A673 (cell line): ENCODE measurements around the gene C19orf67. TPM values are rescaled to one million over a fixed set of nuclear protein-coding genes. Genes with fewer than 3 reads are reported as not detected.

Experiments used
- BruUV-seq: library from RNA; stranded (reverse); fragments of 400-500 nt; replicated peaks from 2 replicates; lab custom pipeline; 2021; lab: Mats Ljungman, UMichigan
- CTCF ChIA-PET: fragments of 300-600 bp; sonication (Branson Sonifier 250); formaldehyde crosslinking; loops from one replicate; lab custom pipeline; 2022; ENCODE audit warnings: antibody characterized with exemption; lab: Charles Lee
- POLR2A ChIA-PET: fragments of 300-600 bp; sonication (Branson Sonifier 250); formaldehyde crosslinking; loops from one replicate; lab custom pipeline; 2022; ENCODE audit warnings: antibody characterized with exemption; ENCODE audit not compliant: low non-redundant PET; lab: Charles Lee
- DNase-seq: peaks from one replicate; pipeline ENCODE4 v3.0.0-alpha.2; 2015; ENCODE audit warnings: low spot score
- H3K27ac ChIP-seq: fragments of 200-600 bp; sonication (generic); 2 replicates; pipeline ENCODE4 v1.5.1; 2016; ENCODE audit warnings: mixed run types, low read depth, mild to moderate bottlenecking, mixed read lengths, antibody characterized with exemption, low read length; ENCODE audit not compliant: poor library complexity, severe bottlenecking
- H3K27me3 ChIP-seq: fragments of 200-600 bp; sonication (generic); replicated peaks from 2 replicates; pipeline ENCODE4 v1.6.1; 2017; ENCODE audit warnings: mixed run types, low read depth, mild to moderate bottlenecking, mixed read lengths, antibody characterized with exemption, low read length; ENCODE audit not compliant: insufficient read depth, poor library complexity
- H3K36me3 ChIP-seq: fragments of 200-600 bp; sonication (generic); 2 replicates; pipeline ENCODE4 v1.6.1; 2016; ENCODE audit warnings: mixed run types, mild to moderate bottlenecking, mixed read lengths, antibody characterized with exemption, low read length; ENCODE audit not compliant: insufficient read depth, poor library complexity, severe bottlenecking
- H3K4me1 ChIP-seq: fragments of 200-600 bp; sonication (generic); 2 replicates; pipeline ENCODE4 v1.6.1; 2017; ENCODE audit warnings: mixed run types, mild to moderate bottlenecking, mixed read lengths, antibody characterized with exemption, low read length; ENCODE audit not compliant: insufficient read depth, poor library complexity, severe bottlenecking
- H3K4me3 ChIP-seq: fragments of 200-600 bp; sonication (generic); 2 replicates; pipeline ENCODE4 v1.5.1; 2016; ENCODE audit warnings: low read depth, mixed run types, mild to moderate bottlenecking, mixed read lengths, low read length; ENCODE audit not compliant: poor library complexity, severe bottlenecking
- H3K9me3 ChIP-seq: fragments of 200-600 bp; sonication (generic); 2 replicates; pipeline ENCODE4 v1.6.1; 2016; ENCODE audit warnings: mixed run types, low read depth, mild to moderate bottlenecking, mixed read lengths, antibody characterized with exemption, low read length; ENCODE audit not compliant: poor library complexity, severe bottlenecking
- EZH2 ChIP-seq: fragments of 200-600 bp; sonication (generic); IDR thresholded peaks from 2 replicates; pipeline ENCODE4 v1.6.1; 2017; ENCODE audit warnings: borderline replicate concordance, low read depth, mild to moderate bottlenecking, mixed read lengths, antibody characterized with exemption, low read length; ENCODE audit not compliant: poor library complexity, severe bottlenecking
- intact Hi-C: fragments of 100-400 bp; cut with micrococcal nuclease; formaldehyde crosslinking; loops from one replicate; pipeline ENCODE4 v1.10.0; 2022; ENCODE audit not compliant: unreplicated experiment
- total RNA-seq: library from RNA; stranded (reverse); gene quantifications from 2 replicates; pipeline ENCODE4 v1.2.3, GENCODE V29; 2021
- TF ChIP-seq, protein P1 (sequence below): fragments of 300-800, 200-600 bp; sonication (generic); conservative IDR thresholded peaks from 2 replicates; pipeline ENCODE4 v1.5.1; 2017; ENCODE audit warnings: low read depth, mild to moderate bottlenecking, antibody characterized with exemption, low read length, moderate library complexity, mixed read lengths

The C19orf67 gene
- total RNA-seq, 1 experiment from 2014 or later, result not detected

DNA sequence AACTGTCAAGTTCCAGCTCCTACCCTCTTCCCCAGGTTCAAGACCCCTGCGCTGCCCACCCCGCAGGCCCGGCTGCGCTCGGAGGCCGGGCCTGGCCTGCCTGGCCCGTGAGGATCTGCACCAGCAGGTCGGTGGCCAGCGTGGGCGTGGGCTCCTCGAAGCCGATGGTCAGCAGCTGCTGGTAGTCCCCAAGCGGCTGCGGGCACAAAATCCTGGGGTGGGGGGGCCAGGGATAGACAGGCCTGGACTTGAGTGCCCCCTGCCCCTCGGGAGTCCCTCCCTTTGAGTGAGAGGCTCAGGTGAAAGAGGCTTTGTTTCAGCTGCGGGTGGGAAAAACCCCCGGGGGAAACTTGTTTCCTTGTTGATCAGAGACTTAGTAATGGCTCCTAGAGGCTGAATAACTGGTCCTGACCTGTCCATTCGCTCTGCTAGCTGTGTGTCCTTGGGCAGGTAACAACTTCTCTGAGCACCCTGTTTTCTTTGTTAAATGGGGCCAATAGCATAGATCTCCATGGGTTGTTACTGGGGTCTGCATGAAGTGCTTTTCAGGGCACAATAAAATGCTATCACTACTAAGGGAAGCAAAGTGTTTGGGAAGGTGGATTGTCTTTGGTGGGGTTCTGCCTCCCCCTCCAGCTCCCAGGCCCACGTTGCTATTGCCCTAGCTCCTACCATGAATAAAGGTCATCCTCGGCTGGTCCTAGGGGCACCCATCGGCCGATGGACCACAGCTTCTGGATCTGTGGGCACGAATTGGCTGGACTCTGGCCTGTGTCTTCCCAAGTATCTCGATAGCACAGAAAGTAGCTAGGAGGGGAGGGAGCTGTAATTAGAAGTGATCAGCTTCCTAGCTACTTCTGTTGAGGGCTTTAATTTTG lies 3.5 kb downstream of the C19orf67 start:
- Histone ChIP-seq H3K4me3 (peak overlapping the region; percentile 73), H3K9me3 (no peaks in the 10 kb centered on the region), H3K27ac (peak overlapping the region; percentile 53), H3K27me3 (no peaks in the 10 kb centered on the region), H3K36me3 (no peaks in the 10 kb centered on the region), H3K4me1 (peaks cover 3% of the 10 kb centered on the region)
- no TSS peak for BruUV-seq
- TF ChIP-seq, protein P1, sequence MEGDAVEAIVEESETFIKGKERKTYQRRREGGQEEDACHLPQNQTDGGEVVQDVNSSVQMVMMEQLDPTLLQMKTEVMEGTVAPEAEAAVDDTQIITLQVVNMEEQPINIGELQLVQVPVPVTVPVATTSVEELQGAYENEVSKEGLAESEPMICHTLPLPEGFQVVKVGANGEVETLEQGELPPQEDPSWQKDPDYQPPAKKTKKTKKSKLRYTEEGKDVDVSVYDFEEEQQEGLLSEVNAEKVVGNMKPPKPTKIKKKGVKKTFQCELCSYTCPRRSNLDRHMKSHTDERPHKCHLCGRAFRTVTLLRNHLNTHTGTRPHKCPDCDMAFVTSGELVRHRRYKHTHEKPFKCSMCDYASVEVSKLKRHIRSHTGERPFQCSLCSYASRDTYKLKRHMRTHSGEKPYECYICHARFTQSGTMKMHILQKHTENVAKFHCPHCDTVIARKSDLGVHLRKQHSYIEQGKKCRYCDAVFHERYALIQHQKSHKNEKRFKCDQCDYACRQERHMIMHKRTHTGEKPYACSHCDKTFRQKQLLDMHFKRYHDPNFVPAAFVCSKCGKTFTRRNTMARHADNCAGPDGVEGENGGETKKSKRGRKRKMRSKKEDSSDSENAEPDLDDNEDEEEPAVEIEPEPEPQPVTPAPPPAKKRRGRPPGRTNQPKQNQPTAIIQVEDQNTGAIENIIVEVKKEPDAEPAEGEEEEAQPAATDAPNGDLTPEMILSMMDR, result no peak
- no peak for TF ChIP-seq EZH2
- CTCF ChIA-PET, result interaction anchor here (0.7 kb wide), 1 partner anchor 1064 kb away, joined by 6 read pairs; no protein-coding TSS in a partner anchor
- intact Hi-C loops, result no loop called here
- no peak for DNase-seq
- POLR2A ChIA-PET, result interaction anchor here (0.5 kb wide), 1 partner anchor 238 kb away, joined by 7 read pairs; no protein-coding TSS in a partner anchor

DNA sequence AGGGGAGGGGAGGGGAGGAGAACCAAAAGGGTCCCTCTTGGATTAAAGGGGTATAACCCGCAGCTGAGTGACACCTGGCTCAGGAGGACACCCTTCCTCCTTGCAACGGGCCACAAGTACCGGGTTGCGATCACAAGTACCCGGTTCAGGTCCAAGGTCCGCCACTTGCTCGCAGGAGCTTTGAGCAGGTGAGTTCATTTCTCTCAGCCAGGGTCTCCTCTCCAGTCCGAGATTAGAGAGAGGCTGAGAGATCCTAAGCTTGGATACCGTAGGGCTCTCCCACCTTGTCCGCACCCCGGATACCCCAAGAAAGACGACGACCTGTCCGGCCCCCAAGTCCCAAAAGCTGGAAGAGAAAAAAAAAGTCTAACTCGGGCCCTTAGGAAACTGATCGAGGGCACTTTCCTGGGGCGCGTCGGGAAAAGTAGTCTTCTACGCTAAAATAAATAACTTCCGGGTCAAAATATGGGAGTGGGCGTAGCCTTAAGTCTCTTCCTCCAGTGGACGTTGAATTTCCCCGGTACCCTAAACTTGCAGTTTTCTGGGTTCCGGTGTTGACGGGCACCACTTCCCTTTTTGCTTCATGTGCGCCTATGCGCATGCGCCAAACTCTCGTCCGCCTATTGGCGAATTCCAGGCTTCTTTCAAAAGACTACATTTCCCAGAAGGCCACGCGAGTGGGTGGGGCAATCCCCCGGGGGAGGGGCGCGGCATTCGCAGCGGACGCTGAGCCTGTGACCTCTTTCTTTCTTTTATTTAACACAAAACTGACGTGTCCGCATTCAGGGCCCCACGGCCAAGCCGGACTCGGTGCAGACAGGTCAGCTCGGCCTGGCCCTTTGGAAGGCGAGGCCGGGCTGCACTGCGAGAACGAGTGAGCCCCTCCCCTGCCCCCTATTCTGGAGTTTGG lies 4.4 kb downstream of the C19orf67 start:
- POLR2A ChIA-PET, result no interaction called here
- peak; percentile 100 for DNase-seq
- no peak for TF ChIP-seq EZH2
- TF ChIP-seq, protein P1, result no peak
- Histone ChIP-seq H3K9me3 (no peaks in the 10 kb centered on the region), H3K27ac (peak overlapping the region; percentile 84), H3K4me1 (peaks cover 3% of the 10 kb centered on the region), H3K4me3 (peak overlapping the region; percentile 73), H3K36me3 (no peaks in the 10 kb centered on the region), H3K27me3 (no peaks in the 10 kb centered on the region)
- intact Hi-C loops, result no loop called here
- CTCF ChIA-PET, result no interaction called here
- BruUV-seq, result TSS peak; percentile 94

DNA sequence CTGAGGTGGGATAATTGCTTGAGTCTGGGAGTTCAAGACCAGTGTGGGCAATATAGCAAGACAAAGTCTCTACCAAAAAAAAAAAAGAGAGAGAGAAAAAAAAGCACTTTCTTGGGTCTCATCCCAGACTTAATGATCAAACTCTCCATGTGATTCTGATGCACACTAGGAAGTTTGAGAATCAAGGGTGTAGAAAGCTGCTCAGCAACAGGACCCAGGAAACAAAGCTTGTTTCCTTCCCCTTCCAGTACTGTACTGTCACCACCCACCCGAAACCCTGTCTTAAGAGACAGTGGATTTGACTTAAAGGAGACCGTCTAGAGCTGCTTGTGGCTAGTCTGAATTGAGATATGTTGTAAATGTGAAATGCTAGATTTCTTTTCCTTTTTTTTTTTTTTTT lies 7.2 kb downstream of the C19orf67 start:
- intact Hi-C loops, result no loop called here
- no TSS peak for BruUV-seq
- H3K4me3 ChIP-seq, result no peak overlapping the region
- peaks cover 16% of the 10 kb centered on the region for H3K4me1 ChIP-seq
- CTCF ChIA-PET, result no interaction called here
- no peak for DNase-seq
- no peaks in the 10 kb centered on the region for H3K9me3 ChIP-seq
- H3K36me3 ChIP-seq, result no peaks in the 10 kb centered on the region
- POLR2A ChIA-PET, result no interaction called here
- TF ChIP-seq, protein P1, result no peak
- TF ChIP-seq EZH2, result no peak
- no peaks in the 10 kb centered on the region for H3K27me3 ChIP-seq
- H3K27ac ChIP-seq, result no peak overlapping the region
